Lung microvascular endothelial cell (primary cell): ENCODE data around the gene TCEA2. TPM values are rescaled to one million over a fixed set of nuclear protein-coding genes. Genes with fewer than 3 reads are reported as not detected.

Experiments
- DNase-seq, 2 donors: peaks; one replicate each; pipeline versions ENCODE4 v3.0.0 to v3.0.0-alpha.2; 2010; ENCODE audit warnings: low read depth in 2 of 2
- total RNA-seq: library from RNA; depleted of rRNA; stranded (reverse); fragments of >200 nt; gene quantifications from 2 replicates; pipeline ENCODE4 v1.2.1, GENCODE V29; 2014

Gene TCEA2
- total RNA-seq, 1 donor from 2014 or later, result 30.6 TPM

GRCh38 chr20:64064145-64064698 lies 1.2 kb downstream of the TCEA2 start:
- peak in 1 of 2 donors; percentile 42 for DNase-seq

GRCh38 chr20:64065062-64065973 lies 2.3 kb downstream of the TCEA2 start:
- DNase-seq, result no peak

DNA sequence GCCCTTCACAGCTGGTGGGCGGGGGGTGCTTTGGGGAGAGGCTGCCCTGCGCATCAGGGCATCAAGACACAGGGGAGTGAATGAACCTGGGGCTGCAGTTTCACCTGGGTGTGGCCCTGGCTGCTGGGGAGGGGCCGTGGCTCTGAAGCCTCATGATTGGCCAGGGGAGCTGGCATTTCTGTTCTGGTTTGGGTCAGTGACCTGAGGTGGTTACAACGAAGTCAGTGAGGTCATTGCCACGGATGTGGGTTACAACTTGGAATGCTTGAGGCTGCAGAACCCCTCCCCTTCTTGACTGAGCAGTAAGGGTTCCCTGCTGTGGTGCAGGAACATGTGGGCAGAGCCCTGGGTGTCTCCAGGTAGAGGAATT lies 3.0 kb downstream of the TCEA2 start:
- DNase-seq, result peak in 1 of 2 donors; percentile 51

GRCh38 chr20:64067005-64067632 lies 4.1 kb downstream of the TCEA2 start:
- DNase-seq, result no peak

DNA sequence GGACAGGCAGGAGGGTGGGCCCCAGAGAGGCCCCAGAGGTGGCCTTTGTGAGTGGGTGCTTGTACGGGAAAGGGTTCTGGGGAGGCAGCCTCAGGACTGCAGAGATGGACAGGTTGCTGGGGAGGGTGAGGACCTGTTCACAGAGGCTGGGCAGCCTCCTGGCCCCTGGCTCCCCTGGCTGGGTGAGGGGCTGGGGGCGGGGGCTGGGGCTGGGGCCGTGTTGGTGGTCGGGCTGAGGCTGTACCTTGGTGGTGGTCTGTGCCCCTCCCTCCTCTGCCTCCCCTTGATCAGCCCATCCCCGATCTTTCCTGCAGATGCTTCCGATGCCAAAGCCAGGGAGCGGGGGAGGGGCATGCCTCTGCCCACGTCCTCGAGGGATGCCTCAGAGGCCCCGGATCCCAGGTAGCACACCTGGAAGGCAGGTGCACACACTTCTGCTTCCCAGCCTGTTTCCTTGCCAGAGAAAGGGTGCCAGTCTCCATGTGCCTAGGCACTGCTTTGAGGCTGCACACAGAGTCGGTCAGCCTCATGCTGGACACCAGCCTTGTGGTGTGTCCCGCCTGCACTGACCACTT lies 4.8 kb downstream of the TCEA2 start:
- DNase-seq, result no peak

DNA sequence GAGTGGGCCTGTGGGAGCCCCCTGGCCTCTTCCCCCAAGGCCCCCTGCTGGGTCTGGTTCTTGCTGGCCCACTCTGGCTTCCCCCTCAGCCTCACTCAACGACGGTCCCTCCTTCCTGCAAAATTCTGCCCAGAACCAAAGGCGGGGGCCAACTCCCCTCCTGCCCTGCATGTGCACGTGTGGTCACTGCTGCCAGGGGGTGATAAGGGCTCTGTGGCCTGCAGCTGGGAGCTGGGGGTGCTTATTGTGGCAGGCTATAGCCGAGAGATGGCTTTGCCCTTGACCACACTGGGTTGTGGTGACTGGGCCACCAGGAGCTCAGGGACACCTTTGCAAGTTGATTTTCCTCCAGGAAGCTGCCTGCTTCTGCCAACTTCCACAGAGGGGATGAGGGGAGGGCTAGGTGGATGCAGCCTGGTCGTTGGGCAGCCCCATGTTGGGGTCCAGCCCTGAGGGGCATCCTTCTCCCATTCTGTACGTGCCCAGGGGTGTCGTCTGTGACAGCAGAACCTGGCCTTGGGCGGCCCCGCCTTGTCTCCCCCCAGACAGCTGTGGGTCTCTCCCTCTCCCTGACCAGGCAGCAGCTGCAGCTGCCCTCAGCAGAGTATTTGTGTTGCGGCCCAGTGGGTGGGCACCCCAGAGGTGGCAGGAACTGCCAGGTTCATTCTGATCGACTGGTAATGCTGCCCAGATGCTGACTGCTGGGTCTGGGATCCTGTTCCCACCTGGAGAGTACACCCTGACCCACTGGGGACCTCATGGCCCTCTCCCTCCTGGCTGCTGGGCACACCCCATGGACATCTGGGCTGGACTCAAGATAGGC lies 5.6 kb downstream of the TCEA2 start:
- DNase-seq, result no peak

DNA sequence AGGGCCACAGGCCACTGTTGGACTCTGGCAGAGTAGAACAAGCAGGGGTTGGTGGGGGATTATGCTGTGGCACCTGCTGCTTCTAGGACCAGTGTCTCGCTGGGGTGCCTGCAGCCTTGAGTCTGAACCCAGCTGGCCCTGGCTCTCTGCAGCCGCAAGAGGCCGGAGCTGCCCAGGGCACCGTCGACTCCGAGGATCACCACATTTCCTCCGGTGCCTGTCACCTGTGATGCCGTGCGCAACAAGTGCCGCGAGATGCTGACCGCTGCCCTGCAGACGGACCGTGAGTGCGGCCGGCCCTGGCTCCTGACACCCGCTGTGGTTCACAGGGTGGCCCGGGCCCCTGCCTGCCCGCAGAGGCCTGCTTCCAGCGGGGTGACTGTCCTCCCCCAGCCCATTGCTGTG lies 6.2 kb downstream of the TCEA2 start:
- no peak for DNase-seq

- DNase-seq, result peak in 1 of 2 donors; percentile 71
These were observed 6.7 kb downstream of the TCEA2 start for GRCh38 chr20:64069614-64070243.

- DNase-seq, result no peak
These were observed 7.4 kb downstream of the TCEA2 start for GRCh38 chr20:64070244-64070993.

DNA sequence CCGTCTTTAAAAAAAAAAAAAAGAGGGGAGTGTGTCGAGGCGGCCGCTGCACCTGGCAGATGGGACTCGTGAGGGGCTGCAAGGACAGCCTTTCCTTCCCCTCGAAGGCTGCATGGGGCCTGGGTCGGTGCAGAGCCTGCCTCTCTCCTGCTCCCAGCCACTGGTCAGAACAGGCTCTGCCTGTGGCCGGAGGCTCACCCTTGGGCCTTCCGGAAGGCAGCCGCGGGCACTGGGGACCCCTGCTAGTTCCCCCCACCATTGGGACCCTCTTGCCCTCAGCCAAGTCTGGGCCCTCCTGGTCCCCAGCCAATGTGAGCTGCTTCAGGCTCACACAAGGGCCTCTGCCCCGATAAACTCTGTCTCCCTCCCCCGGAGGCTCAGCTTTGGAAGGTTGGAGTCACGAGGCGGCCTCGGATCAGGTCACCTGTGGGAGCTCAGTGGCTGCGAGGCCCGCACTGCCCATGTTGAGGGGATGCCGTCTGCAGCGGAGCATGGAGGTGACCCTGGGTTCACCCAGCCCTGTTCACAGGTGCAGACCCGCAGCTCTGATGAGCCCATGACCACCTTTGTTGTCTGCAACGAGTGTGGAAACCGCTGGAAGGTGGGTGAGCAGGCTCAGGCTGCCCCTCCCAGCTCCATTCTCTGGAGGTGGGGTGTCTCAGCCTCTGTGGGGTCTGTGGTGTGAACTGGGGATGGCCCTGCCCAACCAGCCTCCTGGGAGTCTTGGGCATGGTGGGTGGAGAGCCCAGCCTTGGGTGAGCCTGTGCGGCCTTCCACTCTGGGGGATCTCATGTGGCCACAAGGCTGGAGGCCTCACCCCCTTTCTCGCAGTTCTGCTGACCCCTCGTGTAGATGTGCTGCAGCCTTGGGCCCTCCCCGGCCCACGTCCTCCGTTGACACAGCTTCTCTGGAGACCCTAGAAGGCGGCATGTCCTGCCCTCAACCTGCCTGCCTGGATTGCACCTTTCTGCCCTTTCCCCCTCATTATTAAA lies 8.6 kb downstream of the TCEA2 start:
- no peak for DNase-seq

DNA sequence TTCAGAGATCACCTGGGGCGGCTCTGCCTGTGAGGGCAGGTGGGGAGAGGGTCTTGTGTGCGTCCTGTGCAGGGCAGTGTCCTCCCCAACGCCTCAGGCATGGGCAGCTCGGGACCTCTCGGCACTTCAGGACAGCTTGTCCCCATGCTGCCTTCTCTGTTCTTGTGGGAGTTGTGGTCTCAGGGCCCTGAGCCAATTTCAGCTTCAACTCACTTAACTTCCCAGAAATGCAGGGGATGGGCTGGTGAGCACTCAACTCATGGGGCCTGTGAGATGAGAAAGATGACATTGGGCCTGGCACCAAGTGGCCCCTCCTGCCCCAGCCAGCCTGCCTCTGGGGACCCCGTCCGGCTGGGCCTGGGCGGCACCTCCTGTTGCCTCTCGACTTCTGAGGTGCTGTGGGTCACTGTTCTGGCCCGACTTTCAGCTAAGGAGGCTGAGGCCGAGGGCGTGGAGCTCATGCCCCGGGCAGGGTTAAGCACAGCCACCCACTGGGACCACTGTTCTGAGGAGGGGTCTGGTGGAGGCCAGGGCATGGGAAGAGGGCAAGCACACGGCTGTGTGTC lies 9.6 kb downstream of the TCEA2 start:
- no peak for DNase-seq

- no peak for DNase-seq
These were observed 10.6 kb downstream of the TCEA2 start for GRCh38 chr20:64073476-64074183.

DNA sequence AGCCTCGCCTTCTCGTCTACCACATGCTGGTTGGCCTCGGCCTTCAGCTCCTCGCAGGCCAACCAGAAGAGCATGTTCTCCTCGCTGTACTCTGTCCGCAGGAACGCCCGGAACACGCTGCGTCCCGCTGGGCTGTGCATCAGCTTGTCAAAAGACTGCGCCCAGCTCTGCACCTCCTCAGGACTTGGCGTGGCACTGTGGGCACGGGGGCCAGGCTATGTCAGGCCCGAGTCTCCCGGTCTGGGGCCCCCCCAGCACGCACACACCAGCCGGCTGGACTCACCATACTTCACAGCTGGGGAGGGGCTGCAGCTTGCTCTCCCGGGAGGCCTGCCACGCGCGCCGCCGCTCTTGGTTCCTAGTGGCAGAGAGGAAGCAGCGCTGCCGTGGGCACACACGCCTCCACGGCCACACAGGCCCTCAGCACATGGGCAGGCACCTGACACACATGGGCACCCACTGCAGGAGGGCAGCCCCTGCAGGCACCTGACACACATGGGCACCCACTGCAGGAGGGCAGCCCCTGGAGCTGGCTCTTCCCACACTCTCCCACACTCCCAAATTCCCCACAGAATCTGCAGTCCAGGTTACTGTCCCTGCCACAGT lies 11.3 kb downstream of the TCEA2 start:
- no peak for DNase-seq

DNA sequence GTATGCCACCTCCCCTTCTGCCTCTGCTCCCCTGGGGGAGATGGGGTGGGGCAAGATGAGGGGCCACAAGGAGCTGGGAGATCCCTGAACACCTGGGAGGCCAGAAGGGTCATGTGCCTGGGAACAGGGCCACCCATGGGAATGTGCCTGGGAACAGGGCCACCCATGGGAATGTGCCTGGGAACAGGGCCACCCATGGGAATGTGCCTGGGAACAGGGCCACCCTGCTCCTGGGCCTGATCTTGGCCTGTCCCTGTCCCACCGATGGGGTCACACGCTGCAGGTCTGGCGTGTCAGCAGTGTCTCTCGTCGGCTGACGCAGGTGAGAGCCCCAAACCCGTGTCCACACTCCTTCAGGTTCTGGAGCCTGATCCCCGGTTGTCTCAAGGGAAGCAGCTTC lies 12.0 kb downstream of the TCEA2 start:
- DNase-seq, result no peak

GRCh38 chr20:64075556-64075955 lies 12.6 kb downstream of the TCEA2 start:
- no peak for DNase-seq

- DNase-seq, result no peak
These were observed 13.3 kb downstream of the TCEA2 start for GRCh38 chr20:64076061-64076997.
